GM23338 (cell line): Measurements from ENCODE around the gene PCDHGA10. TPM values are rescaled to one million over a fixed set of nuclear protein-coding genes. Genes with fewer than 3 reads are reported as not detected.
A peak's percentile ranks its signal among the peaks of the same experiment; 100 is the strongest.

Source experiments
- ATAC-seq: fragments of 200-7000 bp; cut with Tn5 transposase; 3 replicates; pipeline ENCODE4 v1.9.1; 2020
- DNase-seq: peaks from one replicate; pipeline ENCODE4 v3.0.0-alpha.2; 2015; ENCODE audit warnings: low spot score
- H2AFZ ChIP-seq: fragments of 200-600 bp; sonication (generic); 2 replicates; pipeline ENCODE4 v1.8.0; 2016; ENCODE audit warnings: antibody characterized with exemption, mild to moderate bottlenecking, moderate library complexity
- H3F3A ChIP-seq: fragments of 200-600 bp; sonication (generic); replicated peaks from 2 replicates; pipeline ENCODE4 v1.8.0; 2017; ENCODE audit warnings: antibody characterized with exemption, mixed run types, low read depth
- H3K27ac ChIP-seq: fragments of 200-600 bp; sonication (generic); 2 replicates; pipeline ENCODE4 v1.6.1; 2016; ENCODE audit warnings: low read depth
- H3K27me3 ChIP-seq: fragments of 200-600 bp; sonication (generic); 2 replicates; pipeline ENCODE4 v1.8.0; 2016; ENCODE audit warnings: mild to moderate bottlenecking, mixed run types, moderate library complexity; ENCODE audit not compliant: insufficient read depth
- H3K36me3 ChIP-seq: fragments of 200-600 bp; sonication (generic); 2 replicates; pipeline ENCODE4 v1.8.0; 2016; ENCODE audit warnings: mild to moderate bottlenecking; ENCODE audit not compliant: insufficient read depth
- H3K4me1 ChIP-seq: fragments of 200-600 bp; sonication (generic); 2 replicates; pipeline ENCODE4 v1.8.0; 2016; ENCODE audit warnings: mild to moderate bottlenecking, moderate library complexity; ENCODE audit not compliant: insufficient read depth
- H3K4me2 ChIP-seq: fragments of 200-600 bp; sonication (generic); 2 replicates; pipeline ENCODE4 v1.7.1; 2017; ENCODE audit warnings: mixed run types
- H3K4me3 ChIP-seq: fragments of 200-600 bp; sonication (generic); 2 replicates; pipeline ENCODE4 v1.6.1; 2016; ENCODE audit warnings: mixed run types
- H3K79me2 ChIP-seq: fragments of 200-600 bp; sonication (generic); replicated peaks from 2 replicates; pipeline ENCODE4 v1.8.0; 2017; ENCODE audit warnings: mild to moderate bottlenecking; ENCODE audit not compliant: insufficient read depth
- H3K9me2 ChIP-seq: fragments of 200-600 bp; sonication (generic); 2 replicates; pipeline ENCODE4 v1.8.0; 2017; ENCODE audit not compliant: insufficient read depth
- H4K20me1 ChIP-seq: fragments of 200-600 bp; sonication (generic); replicated peaks from 2 replicates; pipeline ENCODE4 v1.8.0; 2017; ENCODE audit warnings: mild to moderate bottlenecking; ENCODE audit not compliant: insufficient read depth
- H3K27ac Mint-ChIP-seq: 2 replicates; pipeline ENCODE4 v1.8.0; 2020; ENCODE audit warnings: inconsistent platforms, mild to moderate bottlenecking, moderate library complexity, mixed read lengths
- H3K27me3 Mint-ChIP-seq: 3 replicates; pipeline ENCODE4 v1.8.0; 2022; ENCODE audit warnings: low read depth, mild to moderate bottlenecking, moderate library complexity, mixed read lengths, inconsistent platforms; ENCODE audit not compliant: insufficient read depth, poor library complexity
- H3K36me3 Mint-ChIP-seq: 3 replicates; pipeline ENCODE4 v1.8.0; 2021; ENCODE audit warnings: low read depth, mild to moderate bottlenecking, inconsistent platforms, moderate library complexity, mixed read lengths
- H3K4me1 Mint-ChIP-seq: 3 replicates; pipeline ENCODE4 v1.8.0; 2020; ENCODE audit warnings: mild to moderate bottlenecking, inconsistent platforms, mixed read lengths
- H3K4me3 Mint-ChIP-seq: 3 replicates; pipeline ENCODE4 v1.8.0; 2021; ENCODE audit warnings: moderate library complexity, mild to moderate bottlenecking, inconsistent platforms, mixed read lengths
- H3K9me3 Mint-ChIP-seq: 3 replicates; pipeline ENCODE4 v1.8.0; 2020; ENCODE audit warnings: moderate library complexity, mild to moderate bottlenecking, inconsistent platforms, mixed read lengths
- CREB1 ChIP-seq: fragments of 250-450 bp; sonication (Bioruptor Pico); IDR thresholded peaks from 2 replicates; pipeline ENCODE4 v1.5.0; 2020; ENCODE audit warnings: low read depth, mild to moderate bottlenecking, moderate library complexity
- CTCF ChIP-seq, 2 experiments: fragments of 200-600 bp in 1 of 2; sonication (generic) in 1 of 2; conservative IDR thresholded peaks; 2 replicates each; pipeline versions ENCODE4 v1.5.1 to v1.6.1; 2016 to 2017; ENCODE audit warnings: antibody characterized with exemption in 2 of 2, low read depth in 2 of 2, mild to moderate bottlenecking in 2 of 2, moderate library complexity in 1 of 2
- ETS1 ChIP-seq: IDR thresholded peaks from 2 replicates; pipeline ENCODE4 v1.6.1; 2016; ENCODE audit warnings: antibody characterized with exemption
- EZH2phosphoT487 ChIP-seq: fragments of 200-600 bp; sonication (generic); IDR thresholded peaks from one replicate; pipeline ENCODE4 v1.8.1; 2018; ENCODE audit warnings: antibody characterized with exemption; ENCODE audit not compliant: unreplicated experiment
- JUNB ChIP-seq: IDR thresholded peaks from one replicate; pipeline ENCODE4 v1.6.1; 2016; ENCODE audit warnings: antibody characterized with exemption; ENCODE audit not compliant: unreplicated experiment
- NANOG ChIP-seq: IDR thresholded peaks from 2 replicates; pipeline ENCODE4 v1.6.1; 2016; ENCODE audit warnings: antibody characterized with exemption, borderline replicate concordance
- POLR2AphosphoS5 ChIP-seq: IDR thresholded peaks from 2 replicates; pipeline ENCODE4 v1.6.1; 2016; ENCODE audit warnings: antibody characterized with exemption, low read depth
- REST ChIP-seq: IDR thresholded peaks from one replicate; pipeline ENCODE4 v1.6.1; 2018; ENCODE audit warnings: antibody characterized with exemption; ENCODE audit not compliant: unreplicated experiment
- STAT1 ChIP-seq: IDR thresholded peaks from one replicate; pipeline ENCODE4 v1.6.1; 2016; ENCODE audit warnings: antibody characterized with exemption; ENCODE audit not compliant: unreplicated experiment
- ZNF114 ChIP-seq: fragments of 250-450 bp; sonication (Bioruptor Pico); IDR thresholded peaks from 2 replicates; pipeline ENCODE4 v1.5.0; 2020; ENCODE audit warnings: mild to moderate bottlenecking, moderate library complexity
- ZNF331 ChIP-seq: fragments of 250-450 bp; sonication (Bioruptor Pico); IDR thresholded peaks from 2 replicates; pipeline ENCODE4 v1.5.0; 2020; ENCODE audit warnings: low read depth, mild to moderate bottlenecking, moderate library complexity
- ZNF462 ChIP-seq: fragments of 250-450 bp; sonication (Bioruptor Pico); IDR thresholded peaks from 2 replicates; pipeline ENCODE4 v1.5.0; 2020; ENCODE audit warnings: mild to moderate bottlenecking, moderate library complexity
- polyA plus RNA-seq: library from polyadenylated mRNA; unstranded; fragments of >200 nt; fragmentation: Nextera tagmentation; extraction: Ambion mirVana; gene quantifications from 2 replicates; pipeline ENCODE4 v1.2.1, GENCODE V29; 2016
- total RNA-seq: library from RNA; depleted of rRNA; stranded (reverse); fragments of >200 nt; shearing (Covaris generic); gene quantifications from 2 replicates; pipeline ENCODE4 v1.2.3, GENCODE V29; 2014

The PCDHGA10 gene
- total and polyA plus RNA-seq, 2 experiments from 2014 or later, result 2.1 to 6.5 TPM

GRCh38 chr5:141388661-141389060, 24.1 kb upstream of the PCDHGA10 start (continued):
- TF ChIP-seq CREB1 (CRISPR knock-in tag) (no peak), STAT1 (no peak), CTCF (conservative IDR thresholded peaks at IDR 0.05; ENCODE audit: low read depth in 2 of 2) (no peak), NANOG (no peak), ZNF114 (CRISPR knock-in tag) (no peak), ZNF331 (CRISPR knock-in tag) (no peak), ETS1 (no peak), JUNB (no peak), EZH2phosphoT487 (no peak)

GRCh38 chr5:141389153-141390042, 23.4 kb upstream of the PCDHGA10 start:
- Histone ChIP-seq H3F3A (no peaks in the 10 kb centered on the region), H3K4me1 (0 out of 2 replicates have a peak, but pooled peaks cover 5% of the 10 kb centered on the region), H3K79me2 (0 out of 2 replicates have a peak, but pooled peaks cover 5% of the 10 kb centered on the region), H2AFZ (no peak overlapping the region), H3K36me3 (peaks cover 7% of the 10 kb centered on the region; the same call in 1 of the 2 replicates), H3K27me3 (peaks cover 7% of the 10 kb centered on the region; the same call in 1 of the 2 replicates), H3K4me2 (no peak overlapping the region), H3K4me3 (no peak overlapping the region), H3K9me2 (no peaks in the 10 kb centered on the region), H4K20me1 (no peaks in the 10 kb centered on the region), H3K27ac (no peak overlapping the region)
- Mint-ChIP-seq H3K27ac (no peak overlapping the region), H3K27me3 (peaks cover 5% of the 10 kb centered on the region), H3K4me3 (peak overlapping the region; percentile 13; the same call in 1 of the 3 replicates), H3K9me3 (peaks cover 89% of the 10 kb centered on the region), H3K4me1 (no peaks in the 10 kb centered on the region; the same call in 2 of the 3 replicates), H3K36me3 (peaks cover 75% of the 10 kb centered on the region)
- DNase-seq, result no peak
- no peak for ATAC-seq
- TF ChIP-seq NANOG (no peak), REST (no peak), POLR2AphosphoS5 (no peak), ZNF462 (CRISPR knock-in tag) (no peak)
